CD14-positive monocyte (primary cell): Measurements from ENCODE around the gene CXCL5. TPM values are rescaled to one million over a fixed set of nuclear protein-coding genes. Genes with fewer than 3 reads are reported as not detected.

ENCODE experiments used
- DNase-seq, 3 donors: peaks; one replicate each; pipeline ENCODE4 v3.0.0-alpha.2; 2011 to 2022
- H2AFZ ChIP-seq: 2 replicates; pipeline ENCODE4 v1.6.0; 2012; ENCODE audit warnings: mild to moderate bottlenecking, low read depth, low read length, inconsistent platforms; ENCODE audit not compliant: insufficient read depth, poor library complexity, severe bottlenecking
- H3K27ac ChIP-seq, 2 donors: 1 replicate in 1 of 2; 2 replicates in 1 of 2; pipeline ENCODE4 v1.5.1; 2012 to 2013; ENCODE audit warnings: low read length in 2 of 2, control low read depth in 1 of 2, inconsistent platforms in 1 of 2, low read depth in 1 of 2, mild to moderate bottlenecking in 1 of 2
- H3K27me3 ChIP-seq, 2 donors: one replicate each; pipeline versions ENCODE4 v1.6.0 to v1.6.1; 2011 to 2013; ENCODE audit warnings: low read length in 2 of 2; ENCODE audit not compliant: control insufficient read depth in 2 of 2, insufficient read depth in 2 of 2
- H3K36me3 ChIP-seq, 2 donors: replicated peaks in 1 of 2; 1 replicate in 1 of 2; 2 replicates in 1 of 2; pipeline versions ENCODE4 v1.5.1 to v1.6.1; 2012 to 2013; ENCODE audit warnings: low read length in 2 of 2, control low read depth in 1 of 2, inconsistent platforms in 1 of 2, mild to moderate bottlenecking in 1 of 2; ENCODE audit not compliant: insufficient read depth in 2 of 2, control insufficient read depth in 1 of 2
- H3K4me1 ChIP-seq, 2 donors: 1 replicate in 1 of 2; 2 replicates in 1 of 2; pipeline versions ENCODE4 v1.5.1 to v1.6.1; 2012 to 2013; ENCODE audit warnings: low read length in 2 of 2, control low read depth in 1 of 2, inconsistent platforms in 1 of 2, mild to moderate bottlenecking in 1 of 2, moderate library complexity in 1 of 2; ENCODE audit not compliant: insufficient read depth in 2 of 2, control insufficient read depth in 1 of 2
- H3K4me2 ChIP-seq: replicated peaks from 2 replicates; pipeline ENCODE3; 2012; ENCODE audit warnings: low read length, moderate library complexity, mild to moderate bottlenecking; ENCODE audit not compliant: poor library complexity, severe bottlenecking; ENCODE audit errors: extremely low read depth
- H3K4me3 ChIP-seq, 3 experiments: fragments of 200-600 bp in 1 of 3; sonication (generic) in 1 of 3; replicated peaks in 1 of 3; 1 replicate in 2 of 3; 2 replicates in 1 of 3; pipeline ENCODE4 v1.5.1; 2011 to 2013; ENCODE audit warnings: low read length in 3 of 3, mild to moderate bottlenecking in 3 of 3, control low read depth in 2 of 3, low read depth in 2 of 3, inconsistent platforms in 1 of 3, moderate library complexity in 1 of 3
- H3K79me2 ChIP-seq: 2 replicates; pipeline ENCODE4 v1.6.0; 2012; ENCODE audit warnings: mild to moderate bottlenecking, control low read depth, inconsistent platforms, low read length, moderate library complexity; ENCODE audit not compliant: insufficient read depth
- H3K9ac ChIP-seq: 2 replicates; pipeline ENCODE4 v1.6.0; 2017; ENCODE audit warnings: low read length, mild to moderate bottlenecking; ENCODE audit not compliant: insufficient read depth, poor library complexity, severe bottlenecking
- H3K9me3 ChIP-seq, 2 donors: replicated peaks in 1 of 2; 1 replicate in 1 of 2; 2 replicates in 1 of 2; pipeline versions ENCODE4 v1.5.1 to v1.6.1; 2012 to 2013; ENCODE audit warnings: low read length in 2 of 2, control low read depth in 1 of 2; ENCODE audit not compliant: control insufficient read depth in 1 of 2, insufficient read depth in 1 of 2
- H4K20me1 ChIP-seq: 2 replicates; pipeline ENCODE4 v1.6.0; 2012; ENCODE audit warnings: mild to moderate bottlenecking, low read length, control low read depth, moderate library complexity; ENCODE audit not compliant: insufficient read depth
- H3K27ac Mint-ChIP-seq, 7 donors: one replicate each; pipeline ENCODE4 v1.8.0; 2020; ENCODE audit warnings: mild to moderate bottlenecking in 7 of 7, mixed read lengths in 7 of 7, moderate library complexity in 6 of 7, inconsistent platforms in 2 of 7
- H3K27me3 Mint-ChIP-seq, 3 donors: one replicate each; pipeline ENCODE4 v1.8.0; 2021 to 2022; ENCODE audit warnings: low read depth in 3 of 3, mild to moderate bottlenecking in 3 of 3, mixed read lengths in 3 of 3, moderate library complexity in 3 of 3, inconsistent platforms in 1 of 3
- H3K36me3 Mint-ChIP-seq, 2 donors: one replicate each; pipeline ENCODE4 v1.8.0; 2020; ENCODE audit warnings: mixed read lengths in 2 of 2, inconsistent platforms in 1 of 2, mild to moderate bottlenecking in 1 of 2
- H3K4me1 Mint-ChIP-seq: one replicate; pipeline ENCODE4 v1.8.0; 2020; ENCODE audit warnings: mild to moderate bottlenecking, mixed read lengths
- H3K4me3 Mint-ChIP-seq, 2 donors: one replicate each; pipeline ENCODE4 v1.8.0; 2020; ENCODE audit warnings: mild to moderate bottlenecking in 2 of 2, mixed read lengths in 2 of 2, moderate library complexity in 1 of 2
- H3K9me3 Mint-ChIP-seq, 7 donors: one replicate each; pipeline ENCODE4 v1.8.0; 2020 to 2022; ENCODE audit warnings: mixed read lengths in 7 of 7, mild to moderate bottlenecking in 6 of 7, moderate library complexity in 6 of 7, inconsistent platforms in 2 of 7
- CTCF ChIP-seq: fragments of 200-600 bp; IDR thresholded peaks from one replicate; pipeline ENCODE4 v1.8.0; 2022; ENCODE audit warnings: antibody characterized with exemption, mild to moderate bottlenecking
- intact Hi-C, 2 donors: fragments of 100-400 bp; cut with micrococcal nuclease; formaldehyde crosslinking; loops; one replicate each; pipeline versions ENCODE4 v1.15.0 to v1.15.1; 2023
- polyA plus RNA-seq, 3 donors: library from polyadenylated mRNA; depleted of rRNA in 1 of 3; unstranded in 2 of 3; stranded (reverse) in 1 of 3; fragments of 300-500 nt in 2 of 3; fragments of >200 nt in 1 of 3; fragmentation: Illumina TruSeq in 2 of 3; gene quantifications; 1 replicate in 2 of 3; 2 replicates in 1 of 3; pipeline ENCODE4 v1.2.3, GENCODE V29; 2012 to 2021

Gene CXCL5
- polyA plus RNA-seq, 3 donors: 0.15 TPM; not detected in 2

GRCh38 chr4:74031576-74031975 lies 33.1 kb upstream of the CXCL5 start:
- Mint-ChIP-seq H3K9me3 (peaks cover 0 to 3% (median 0%) of the 10 kb centered on the region in 7 donors), H3K4me3 (no peak overlapping the region), H3K27me3 (peaks cover 0 to 2% (median 1%) of the 10 kb centered on the region in 3 donors), H3K27ac (no peak overlapping the region), H3K4me1 (peaks cover 3% of the 10 kb centered on the region), H3K36me3 (no peaks in the 10 kb centered on the region)
- Histone ChIP-seq H3K27ac (no peak overlapping the region), H3K4me2 (no peak overlapping the region), H3K9ac (no peak overlapping the region), H3K4me3 (no peak overlapping the region), H3K9me3 (no peaks in the 10 kb centered on the region), H3K36me3 (no peaks in the 10 kb centered on the region), H4K20me1 (no peaks in the 10 kb centered on the region), H3K4me1 (no peaks in the 10 kb centered on the region), H3K79me2 (no peaks in the 10 kb centered on the region), H2AFZ (no peak overlapping the region), H3K27me3 (no peaks in the 10 kb centered on the region)
- no peak for TF ChIP-seq CTCF
- intact Hi-C loops: loop anchor here in 1 of 2 donors (10.0 kb wide), 1 partner anchor 367 kb away; no protein-coding TSS in a partner anchor
- no peak for DNase-seq

GRCh38 chr4:74030285-74030684 lies 31.8 kb upstream of the CXCL5 start:
- Mint-ChIP-seq H3K27me3 (peaks cover 0 to 2% (median 0%) of the 10 kb centered on the region in 3 donors), H3K4me3 (no peak overlapping the region), H3K9me3 (peaks cover 0 to 6% (median 5%) of the 10 kb centered on the region in 7 donors), H3K36me3 (no peaks in the 10 kb centered on the region), H3K27ac (no peak overlapping the region), H3K4me1 (peaks cover 3% of the 10 kb centered on the region)
- Histone ChIP-seq H3K4me3 (no peak overlapping the region), H3K4me2 (no peak overlapping the region), H2AFZ (no peak overlapping the region), H4K20me1 (no peaks in the 10 kb centered on the region), H3K9me3 (no peaks in the 10 kb centered on the region), H3K9ac (no peak overlapping the region), H3K36me3 (no peaks in the 10 kb centered on the region), H3K27ac (no peak overlapping the region), H3K27me3 (no peaks in the 10 kb centered on the region), H3K4me1 (no peaks in the 10 kb centered on the region), H3K79me2 (no peaks in the 10 kb centered on the region)
- intact Hi-C loops: loop anchor here in 1 of 2 donors (10.0 kb wide), 1 partner anchor 365 kb away; no protein-coding TSS in a partner anchor
- DNase-seq: no peak
- no peak for TF ChIP-seq CTCF
